ENCODE measurements around the gene USP48. TPM values are rescaled to one million over a fixed set of nuclear protein-coding genes. Genes with fewer than 3 reads are reported as not detected.

Gene USP48
- total RNA-seq, 2 donors from 2014 or later, result 129 to 143 TPM

GRCh38 chr1:21651214-21652042 lies 131.5 kb downstream of the USP48 start:
- Mint-ChIP-seq H3K27me3 (ENCODE audit: low read depth) (peaks cover 27% of the 10 kb centered on the region), H3K9me3 (no peaks in the 10 kb centered on the region), H3K4me3 (peak overlapping the region; percentile 79 to 84), H3K27ac (no peak overlapping the region), H3K4me1 (ENCODE audit: low read depth) (peaks cover 14% of the 10 kb centered on the region), H3K36me3 (ENCODE audit: insufficient read depth in 2 of 2) (no peaks in the 10 kb centered on the region)
- ATAC-seq (replicated peaks in 1 of 2) (peak; percentile 81), DNase-seq (peak; percentile 51 to 52)

- Mint-ChIP-seq H3K36me3 (ENCODE audit: insufficient read depth in 2 of 2) (no peaks in the 10 kb centered on the region), H3K4me1 (ENCODE audit: low read depth) (peaks cover 14% of the 10 kb centered on the region), H3K27me3 (ENCODE audit: low read depth) (peaks cover 34% of the 10 kb centered on the region), H3K9me3 (no peaks in the 10 kb centered on the region), H3K27ac (no peak overlapping the region), H3K4me3 (peak overlapping the region in 1 of 2 donors; percentile 79)
- no peak for DNase-seq
- ATAC-seq (replicated peaks in 1 of 2), result no peak
Measured at GRCh38 chr1:21650400-21650799, 132.5 kb downstream of the USP48 start.

- peaks cover 14% of the 10 kb centered on the region for H3K4me1 Mint-ChIP-seq (ENCODE audit: low read depth)
- no peak overlapping the region for H3K27ac Mint-ChIP-seq
- peaks cover 33% of the 10 kb centered on the region for H3K27me3 Mint-ChIP-seq (ENCODE audit: low read depth)
- ATAC-seq (replicated peaks in 1 of 2) (no peak), DNase-seq (no peak)
- H3K9me3 Mint-ChIP-seq, result no peaks in the 10 kb centered on the region
- no peaks in the 10 kb centered on the region for H3K36me3 Mint-ChIP-seq (ENCODE audit: insufficient read depth in 2 of 2)
- H3K4me3 Mint-ChIP-seq, result no peak overlapping the region
Measured at GRCh38 chr1:21649315-21649714, 133.6 kb downstream of the USP48 start.

GRCh38 chr1:21648791-21649190 lies 134.2 kb downstream of the USP48 start:
- DNase-seq (no peak), ATAC-seq (replicated peaks in 1 of 2) (no peak)
- H3K4me1 Mint-ChIP-seq (ENCODE audit: low read depth), result peaks cover 14% of the 10 kb centered on the region
- H3K27ac Mint-ChIP-seq, result no peak overlapping the region
- no peak overlapping the region for H3K4me3 Mint-ChIP-seq
- H3K36me3 Mint-ChIP-seq (ENCODE audit: insufficient read depth in 2 of 2), result no peaks in the 10 kb centered on the region
- H3K27me3 Mint-ChIP-seq (ENCODE audit: low read depth), result peaks cover 33% of the 10 kb centered on the region
- H3K9me3 Mint-ChIP-seq, result no peaks in the 10 kb centered on the region

DNA sequence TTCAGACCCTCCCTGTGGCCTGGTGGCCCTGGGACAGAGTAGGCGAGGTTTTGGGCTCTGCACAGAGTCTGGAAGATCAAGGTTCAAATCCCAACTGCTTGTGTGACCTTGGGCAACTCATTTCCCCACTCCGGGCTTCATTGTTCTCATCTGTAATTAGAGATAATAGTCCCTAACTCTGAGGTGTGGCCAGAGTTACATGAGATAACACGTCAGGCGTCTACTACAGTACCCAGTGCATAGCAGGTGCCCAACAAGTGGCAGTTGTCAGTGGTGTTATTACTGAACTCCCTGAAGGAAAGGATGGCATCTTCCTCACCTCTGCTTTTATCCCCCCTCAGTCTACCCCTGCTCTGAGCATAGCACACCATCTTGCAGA lies 134.6 kb downstream of the USP48 start:
- Mint-ChIP-seq H3K4me1 (ENCODE audit: low read depth) (peaks cover 14% of the 10 kb centered on the region), H3K4me3 (no peak overlapping the region), H3K9me3 (no peaks in the 10 kb centered on the region), H3K27ac (no peak overlapping the region), H3K27me3 (ENCODE audit: low read depth) (peaks cover 37% of the 10 kb centered on the region), H3K36me3 (ENCODE audit: insufficient read depth in 2 of 2) (no peaks in the 10 kb centered on the region)
- no peak for DNase-seq
- no peak for ATAC-seq (replicated peaks in 1 of 2)

GRCh38 chr1:21647431-21648351 lies 135.3 kb downstream of the USP48 start:
- peak; percentile 54 for DNase-seq
- Mint-ChIP-seq H3K4me3 (no peak overlapping the region), H3K9me3 (no peaks in the 10 kb centered on the region), H3K36me3 (ENCODE audit: insufficient read depth in 2 of 2) (no peaks in the 10 kb centered on the region), H3K4me1 (ENCODE audit: low read depth) (peaks cover 14% of the 10 kb centered on the region), H3K27me3 (ENCODE audit: low read depth) (peaks cover 37% of the 10 kb centered on the region), H3K27ac (no peak overlapping the region)
- ATAC-seq (replicated peaks in 1 of 2), result peak in 1 of 2 donors; percentile 30

GRCh38 chr1:21645550-21645949 lies 137.4 kb downstream of the USP48 start:
- DNase-seq (no peak), ATAC-seq (replicated peaks in 1 of 2) (no peak)
- Mint-ChIP-seq H3K27ac (no peak overlapping the region), H3K4me3 (no peak overlapping the region), H3K36me3 (ENCODE audit: insufficient read depth in 2 of 2) (no peaks in the 10 kb centered on the region), H3K4me1 (ENCODE audit: low read depth) (no peaks in the 10 kb centered on the region), H3K9me3 (no peaks in the 10 kb centered on the region), H3K27me3 (ENCODE audit: low read depth) (peaks cover 22% of the 10 kb centered on the region)

DNA sequence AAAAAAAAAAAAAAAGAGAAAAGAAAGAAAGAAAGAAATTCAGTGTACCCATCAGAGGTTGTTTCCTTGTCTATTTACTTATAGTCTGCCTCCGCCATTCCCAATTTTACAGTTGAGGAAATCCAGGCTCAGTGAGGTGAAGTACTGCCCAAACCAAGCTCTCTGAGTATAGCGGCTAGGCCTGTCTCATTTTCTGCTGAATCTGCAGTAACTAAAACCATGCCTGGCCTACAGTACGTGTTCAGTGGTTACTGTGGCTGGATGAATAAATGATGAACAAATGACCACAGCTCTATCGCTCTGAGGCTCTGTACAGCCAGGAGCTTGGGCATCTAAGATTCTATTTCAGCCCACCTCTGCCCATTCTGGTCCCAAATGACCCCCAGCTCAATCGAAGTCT lies 138.0 kb downstream of the USP48 start:
- no peak for ATAC-seq (replicated peaks in 1 of 2)
- DNase-seq, result no peak
- no peaks in the 10 kb centered on the region for H3K4me1 Mint-ChIP-seq (ENCODE audit: low read depth)

DNA sequence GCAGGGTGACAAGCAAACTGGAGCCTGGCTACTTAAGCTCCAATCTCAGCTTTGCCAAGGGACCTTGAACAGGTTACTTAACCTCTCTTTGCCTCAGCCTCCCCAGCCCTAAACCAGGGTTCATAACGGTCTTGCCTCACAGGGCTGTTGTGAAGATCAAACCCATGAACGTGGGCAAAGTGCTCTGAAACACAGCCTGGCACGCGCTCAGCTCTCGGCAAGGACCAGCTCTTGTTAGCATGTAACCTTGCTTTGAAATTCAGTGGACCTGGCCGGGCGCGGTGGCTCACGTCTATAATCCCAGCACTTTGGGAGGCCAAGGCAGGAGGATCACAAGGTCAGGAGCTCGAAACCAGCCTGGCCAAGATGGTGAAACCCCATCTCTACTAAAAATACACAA lies 138.6 kb downstream of the USP48 start:
- no peaks in the 10 kb centered on the region for H3K36me3 Mint-ChIP-seq (ENCODE audit: insufficient read depth in 2 of 2)

More for the DNA sequence above, 138.0 kb downstream of the USP48 start:
- H3K27me3 Mint-ChIP-seq (ENCODE audit: low read depth), result peaks cover 22% of the 10 kb centered on the region
- H3K36me3 Mint-ChIP-seq (ENCODE audit: insufficient read depth in 2 of 2), result no peaks in the 10 kb centered on the region
- H3K4me3 Mint-ChIP-seq, result no peak overlapping the region
- no peaks in the 10 kb centered on the region for H3K9me3 Mint-ChIP-seq
- no peak overlapping the region for H3K27ac Mint-ChIP-seq

DNA sequence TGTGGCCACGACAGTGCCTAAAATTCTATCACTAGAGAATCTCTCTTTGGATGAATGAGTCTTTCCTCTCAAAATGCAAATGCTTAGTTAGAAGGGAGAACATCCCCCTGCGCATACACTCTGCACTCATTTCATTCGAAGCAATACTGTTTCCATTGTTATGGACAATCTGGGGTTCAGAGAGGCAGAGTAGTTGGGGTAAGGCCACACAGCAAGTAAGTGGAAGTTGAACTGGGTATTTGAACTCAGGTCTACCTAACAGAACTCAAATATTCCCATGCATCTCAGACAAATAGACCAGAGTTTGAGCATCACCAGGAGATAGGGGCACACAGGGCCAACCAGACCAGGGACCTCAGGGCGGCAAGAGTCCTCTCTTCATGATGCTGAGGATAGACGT lies 139.3 kb downstream of the USP48 start:
- H3K9me3 Mint-ChIP-seq, result no peaks in the 10 kb centered on the region
- DNase-seq (no peak), ATAC-seq (replicated peaks in 1 of 2) (no peak)
- H3K36me3 Mint-ChIP-seq (ENCODE audit: insufficient read depth in 2 of 2), result no peaks in the 10 kb centered on the region
- no peak overlapping the region for H3K27ac Mint-ChIP-seq
- peaks cover 3% of the 10 kb centered on the region for H3K4me1 Mint-ChIP-seq (ENCODE audit: low read depth)
- H3K27me3 Mint-ChIP-seq (ENCODE audit: low read depth), result peaks cover 22% of the 10 kb centered on the region
- no peak overlapping the region for H3K4me3 Mint-ChIP-seq

More for the DNA sequence above, 138.6 kb downstream of the USP48 start:
- no peak for ATAC-seq (replicated peaks in 1 of 2)
- Mint-ChIP-seq H3K27me3 (ENCODE audit: low read depth) (peaks cover 22% of the 10 kb centered on the region), H3K4me3 (no peak overlapping the region), H3K9me3 (no peaks in the 10 kb centered on the region), H3K27ac (no peak overlapping the region), H3K4me1 (ENCODE audit: low read depth) (no peaks in the 10 kb centered on the region)
- DNase-seq, result no peak

DNA sequence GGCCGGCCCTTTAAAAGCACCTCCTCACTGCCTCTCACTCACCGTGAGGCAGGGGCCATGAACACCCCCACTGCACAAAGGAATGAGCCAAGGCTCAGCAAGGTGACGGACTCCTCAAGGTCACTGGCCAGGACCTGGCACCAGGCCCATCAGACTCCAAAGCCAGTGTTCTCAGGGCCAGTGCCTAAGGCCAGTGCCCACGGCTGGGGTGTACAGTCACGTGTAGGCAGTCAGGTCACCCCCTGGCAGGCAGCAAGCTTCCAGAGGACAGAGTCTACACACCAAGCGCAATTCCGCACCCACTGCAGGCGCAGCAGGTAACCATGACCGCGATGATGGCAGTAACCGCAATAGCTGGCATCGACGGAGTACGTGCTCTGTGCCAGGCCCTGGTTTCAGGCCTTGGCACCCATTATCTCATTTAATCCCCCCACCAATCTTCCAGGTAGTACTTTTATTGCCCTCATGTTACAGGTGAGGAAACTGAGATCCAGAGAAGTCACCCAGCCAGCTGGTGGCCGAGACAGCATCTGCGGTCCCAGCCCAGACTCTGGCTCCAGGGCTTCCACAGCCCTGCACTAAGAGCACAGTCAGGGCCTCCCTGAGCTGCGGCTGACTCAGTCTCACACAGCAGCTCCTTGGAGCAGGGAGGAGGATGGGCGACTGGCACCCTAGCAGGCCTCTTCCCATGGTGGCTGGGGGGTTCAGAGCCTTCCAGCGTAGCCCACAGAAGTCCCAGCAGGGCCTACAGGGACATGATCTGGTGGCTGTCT lies 140.8 kb downstream of the USP48 start:
- no peaks in the 10 kb centered on the region for H3K36me3 Mint-ChIP-seq (ENCODE audit: insufficient read depth in 2 of 2)
- no peak for ATAC-seq (replicated peaks in 1 of 2)
- no peaks in the 10 kb centered on the region for H3K9me3 Mint-ChIP-seq
- no peak for DNase-seq
- H3K4me3 Mint-ChIP-seq, result no peak overlapping the region
- H3K27ac Mint-ChIP-seq, result no peak overlapping the region
- peaks cover 22% of the 10 kb centered on the region for H3K27me3 Mint-ChIP-seq (ENCODE audit: low read depth)
- H3K4me1 Mint-ChIP-seq (ENCODE audit: low read depth), result peaks cover 7% of the 10 kb centered on the region

DNA sequence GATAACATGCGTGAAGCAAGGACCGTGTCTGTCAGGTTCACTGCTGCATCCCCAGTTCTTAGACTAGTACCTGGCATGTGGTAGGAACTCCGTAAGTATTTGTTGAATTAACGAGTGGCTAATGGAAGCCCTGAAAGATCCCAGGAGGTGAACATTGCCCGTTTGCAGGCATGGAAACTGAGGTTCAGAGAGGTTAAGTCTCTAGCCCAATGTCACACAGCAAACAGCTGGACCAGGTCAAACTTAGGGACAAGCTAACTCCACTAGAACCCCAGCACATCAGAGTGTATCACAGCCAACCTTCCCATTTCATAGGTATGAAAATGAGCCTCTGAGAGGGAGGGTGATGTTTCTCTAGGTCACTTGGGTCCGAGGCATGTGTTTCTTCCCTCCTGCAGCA lies 141.4 kb downstream of the USP48 start:
- H3K4me1 Mint-ChIP-seq (ENCODE audit: low read depth), result peaks cover 7% of the 10 kb centered on the region
- ATAC-seq (replicated peaks in 1 of 2) (no peak), DNase-seq (no peak)
- no peaks in the 10 kb centered on the region for H3K9me3 Mint-ChIP-seq
- H3K27ac Mint-ChIP-seq, result no peak overlapping the region
- H3K4me3 Mint-ChIP-seq, result no peak overlapping the region
- peaks cover 16% of the 10 kb centered on the region for H3K27me3 Mint-ChIP-seq (ENCODE audit: low read depth)
- H3K36me3 Mint-ChIP-seq (ENCODE audit: insufficient read depth in 2 of 2), result no peaks in the 10 kb centered on the region

GRCh38 chr1:21641076-21641475 lies 141.9 kb downstream of the USP48 start:
- peaks cover 7% of the 10 kb centered on the region for H3K4me1 Mint-ChIP-seq (ENCODE audit: low read depth)
- H3K27ac Mint-ChIP-seq, result no peak overlapping the region
- DNase-seq (no peak), ATAC-seq (replicated peaks in 1 of 2) (no peak)
- no peaks in the 10 kb centered on the region for H3K9me3 Mint-ChIP-seq
- H3K36me3 Mint-ChIP-seq (ENCODE audit: insufficient read depth in 2 of 2), result no peaks in the 10 kb centered on the region
- no peak overlapping the region for H3K4me3 Mint-ChIP-seq
- H3K27me3 Mint-ChIP-seq (ENCODE audit: low read depth), result peaks cover 11% of the 10 kb centered on the region

All from activated T-cell treated with anti-CD3 and anti-CD28 coated beads, Interleukin-2, amount 50 U/mL, for 72 hours (primary cell).